GM19043 (cell line): ENCODE data around the gene RAD18.

ENCODE experiments used
- ATAC-seq: cut with Tn5 transposase; IDR thresholded peaks from one replicate; pipeline ENCODE4 v1.9.1; 2021; ENCODE audit warnings: low read depth; ENCODE audit not compliant: unreplicated experiment

RAD18 gene

GRCh38 chr3:8963137-8963853 is at the start of gene RAD18:
RAD18 (minus strand) TSS chr3:8963472; CDS start chr3:8963385, 87 bp downstream.
- ATAC-seq = peak; percentile 90

GRCh38 chr3:9012521-9012920 is 49.2 kb upstream of the RAD18 start:
- ATAC-seq = no peak

- no peak for ATAC-seq
Measured at GRCh38 chr3:9009976-9010545, 46.8 kb upstream of the RAD18 start.

GRCh38 chr3:9008550-9009255 is 45.4 kb upstream of the RAD18 start:
- ATAC-seq = no peak

- no peak for ATAC-seq
Measured at GRCh38 chr3:9007928-9008327, 44.7 kb upstream of the RAD18 start.

GRCh38 chr3:9007213-9007612 is 43.9 kb upstream of the RAD18 start:
- no peak for ATAC-seq

- ATAC-seq = no peak
Measured at GRCh38 chr3:9000041-9000440, 36.8 kb upstream of the RAD18 start.

- ATAC-seq = no peak
Measured at GRCh38 chr3:8997151-8997550, 33.9 kb upstream of the RAD18 start.

GRCh38 chr3:8996681-8997121 is 33.4 kb upstream of the RAD18 start:
- ATAC-seq = no peak

GRCh38 chr3:8996216-8996615 is 32.9 kb upstream of the RAD18 start:
- ATAC-seq = no peak

- ATAC-seq = no peak
Measured at GRCh38 chr3:8994226-8994625, 31.0 kb upstream of the RAD18 start.

GRCh38 chr3:8993331-8993730 is 30.1 kb upstream of the RAD18 start:
- no peak for ATAC-seq

GRCh38 chr3:8992854-8993253 is 29.6 kb upstream of the RAD18 start:
- ATAC-seq = no peak

GRCh38 chr3:8992199-8992598 is 28.9 kb upstream of the RAD18 start:
- ATAC-seq = no peak

- ATAC-seq = no peak
Measured at GRCh38 chr3:8990266-8991215, 27.3 kb upstream of the RAD18 start.

GRCh38 chr3:8988791-8989558 is 25.7 kb upstream of the RAD18 start:
- no peak for ATAC-seq

- no peak for ATAC-seq
Measured at GRCh38 chr3:8988384-8988655, 25.0 kb upstream of the RAD18 start.

- peak; percentile 79 for ATAC-seq
Measured at GRCh38 chr3:8987645-8988383, 24.5 kb upstream of the RAD18 start.

- no peak for ATAC-seq
Measured at GRCh38 chr3:8987226-8987625, 24.0 kb upstream of the RAD18 start.
